Neural cell (in vitro differentiated cells): ENCODE data around the gene UNC119B. TPM values are rescaled to one million over a fixed set of nuclear protein-coding genes. Genes with fewer than 3 reads are reported as not detected.

ENCODE experiments used
- H2AFZ ChIP-seq: fragments of 200-600, 300-800 bp; sonication (generic), shearing (Covaris generic); 2 replicates; pipeline ENCODE4 v1.6.0; 2014; ENCODE audit warnings: low read depth, mild to moderate bottlenecking, antibody characterized with exemption, low read length, moderate library complexity
- H3F3A ChIP-seq: fragments of 200-600 bp; shearing (Covaris generic); 2 replicates; pipeline ENCODE4 v1.6.1; 2016; ENCODE audit warnings: mild to moderate bottlenecking, moderate library complexity, mixed read lengths, antibody characterized with exemption, low read length; ENCODE audit not compliant: insufficient read depth, poor library complexity, severe bottlenecking
- H3K27ac ChIP-seq: fragments of 200-600, 300-800 bp; sonication (generic), shearing (Covaris generic); 2 replicates; pipeline ENCODE4 v1.5.1; 2014; ENCODE audit warnings: mild to moderate bottlenecking, low read length, moderate library complexity
- H3K27me3 ChIP-seq: fragments of 300-800, 200-600 bp; sonication (generic), shearing (Covaris generic); 2 replicates; pipeline ENCODE4 v1.6.0; 2014; ENCODE audit warnings: mild to moderate bottlenecking, low read depth, low read length, moderate library complexity; ENCODE audit not compliant: insufficient read depth
- H3K36me3 ChIP-seq: fragments of 300-800, 200-600 bp; sonication (generic), shearing (Covaris generic); 2 replicates; pipeline ENCODE4 v1.5.1; 2014; ENCODE audit warnings: mild to moderate bottlenecking, antibody characterized with exemption, low read length, moderate library complexity; ENCODE audit not compliant: insufficient read depth
- H3K4me2 ChIP-seq: fragments of 300-800, 200-600 bp; sonication (generic), shearing (Covaris generic); 2 replicates; pipeline ENCODE4 v1.6.0; 2014; ENCODE audit warnings: mild to moderate bottlenecking, low read length
- H3K4me3 ChIP-seq: fragments of 300-800, 200-600 bp; sonication (generic), shearing (Covaris generic); 2 replicates; pipeline ENCODE4 v1.5.1; 2014; ENCODE audit warnings: mild to moderate bottlenecking, low read length, moderate library complexity
- H3K79me2 ChIP-seq: fragments of 200-600 bp; shearing (Covaris generic); replicated peaks from 2 replicates; pipeline ENCODE4 v1.6.0; 2014; ENCODE audit warnings: mild to moderate bottlenecking, low read length, moderate library complexity; ENCODE audit not compliant: insufficient read depth
- H3K9ac ChIP-seq: fragments of 300-800, 200-600 bp; sonication (generic), shearing (Covaris generic); 2 replicates; pipeline ENCODE4 v1.6.1; 2016; ENCODE audit warnings: mild to moderate bottlenecking, low read length, mixed read lengths
- H3K9me2 ChIP-seq: fragments of 200-600 bp; shearing (Covaris generic); 2 replicates; pipeline ENCODE4 v1.6.1; 2016; ENCODE audit warnings: mild to moderate bottlenecking, low read length, mixed read lengths; ENCODE audit not compliant: insufficient read depth
- H3K9me3 ChIP-seq: fragments of 200-600, 300-800 bp; sonication (generic), shearing (Covaris generic); 2 replicates; pipeline ENCODE4 v1.6.1; 2016; ENCODE audit warnings: mild to moderate bottlenecking, mixed run types, low read length, moderate library complexity, mixed read lengths
- H4K20me1 ChIP-seq: fragments of 200-600 bp; shearing (Covaris generic); 2 replicates; pipeline ENCODE4 v1.6.1; 2016; ENCODE audit warnings: mild to moderate bottlenecking, mixed run types; ENCODE audit not compliant: insufficient read depth
- CTCF ChIP-seq: fragments of 450-650 bp; IDR thresholded peaks from 2 replicates; pipeline ENCODE4 v1.5.1; 2014; ENCODE audit warnings: antibody characterized with exemption, mild to moderate bottlenecking, moderate library complexity; ENCODE audit not compliant: poor library complexity, severe bottlenecking
- EP300 ChIP-seq: fragments of 450-650 bp; conservative IDR thresholded peaks from 2 replicates; pipeline ENCODE4 v1.6.1; 2014; ENCODE audit warnings: antibody characterized with exemption, mild to moderate bottlenecking, moderate library complexity; ENCODE audit not compliant: poor library complexity, severe bottlenecking
- EZH2 ChIP-seq: fragments of 200-600, 300-800 bp; shearing (Covaris generic), sonication (generic); IDR thresholded peaks from 2 replicates; pipeline ENCODE4 v1.6.1; 2014; ENCODE audit warnings: antibody characterized with exemption, low read length, borderline replicate concordance, mild to moderate bottlenecking; ENCODE audit not compliant: insufficient read depth, poor library complexity, severe bottlenecking
- MXI1 ChIP-seq: fragments of 450-650 bp; conservative IDR thresholded peaks from 2 replicates; pipeline ENCODE4 v1.6.1; 2014; ENCODE audit warnings: antibody characterized with exemption, mild to moderate bottlenecking; ENCODE audit not compliant: poor library complexity, severe bottlenecking
- POLR2AphosphoS5 ChIP-seq: IDR thresholded peaks from 2 replicates; pipeline ENCODE4 v1.6.1; 2012
- RAD21 ChIP-seq: fragments of 450-650 bp; conservative IDR thresholded peaks from 2 replicates; pipeline ENCODE4 v1.6.1; 2014; ENCODE audit warnings: antibody characterized with exemption, mild to moderate bottlenecking, moderate library complexity
- REST ChIP-seq: IDR thresholded peaks from 2 replicates; pipeline ENCODE4 v1.6.1; 2012; ENCODE audit warnings: borderline replicate concordance
- SMC3 ChIP-seq: fragments of 450-650 bp; conservative IDR thresholded peaks from 2 replicates; pipeline ENCODE4 v1.6.1; 2014; ENCODE audit warnings: antibody characterized with exemption, mild to moderate bottlenecking, moderate library complexity; ENCODE audit not compliant: poor library complexity
- TAF1 ChIP-seq: IDR thresholded peaks from 2 replicates; pipeline ENCODE4 v1.6.1; 2012; ENCODE audit warnings: low read depth
- polyA plus RNA-seq: library from polyadenylated mRNA; depleted of rRNA; stranded (reverse); fragments of >200 nt; gene quantifications from 2 replicates; pipeline ENCODE4 v1.2.3, GENCODE V29; 2014

UNC119B gene
- polyA plus RNA-seq, 1 donor from 2014 or later = 17.3 TPM

- no peak overlapping the region for H3K27ac ChIP-seq
- no peak overlapping the region for H3K4me2 ChIP-seq
- no peaks in the 10 kb centered on the region for H3K9me2 ChIP-seq
- TF ChIP-seq EP300 (no peak), CTCF (no peak), SMC3 (no peak), RAD21 (no peak), TAF1 (no peak)
- peaks cover 5% of the 10 kb centered on the region for H3K36me3 ChIP-seq
- H3F3A ChIP-seq = no peaks in the 10 kb centered on the region
- H4K20me1 ChIP-seq = no peaks in the 10 kb centered on the region
- no peak overlapping the region for H3K9ac ChIP-seq
- H2AFZ ChIP-seq = no peak overlapping the region
- H3K79me2 ChIP-seq = peaks cover 39% of the 10 kb centered on the region
- H3K9me3 ChIP-seq = no peaks in the 10 kb centered on the region
- no peaks in the 10 kb centered on the region for H3K27me3 ChIP-seq
- no peak overlapping the region for H3K4me3 ChIP-seq
Measured at GRCh38 chr12:120690083-120690450, 20.2 kb upstream of the UNC119B start.

- Histone ChIP-seq H3K9ac (no peak overlapping the region), H3K9me3 (no peaks in the 10 kb centered on the region), H3K9me2 (no peaks in the 10 kb centered on the region), H3K4me2 (no peak overlapping the region), H3K79me2 (peaks cover 39% of the 10 kb centered on the region), H2AFZ (no peak overlapping the region), H3K27me3 (no peaks in the 10 kb centered on the region), H4K20me1 (no peaks in the 10 kb centered on the region), H3K4me3 (no peak overlapping the region), H3F3A (no peaks in the 10 kb centered on the region), H3K27ac (no peak overlapping the region), H3K36me3 (peaks cover 5% of the 10 kb centered on the region)
- TF ChIP-seq REST (no peak), POLR2AphosphoS5 (no peak), MXI1 (no peak), RAD21 (no peak), SMC3 (no peak), EZH2 (no peak), TAF1 (no peak), EP300 (no peak), CTCF (no peak)
Measured at GRCh38 chr12:120690978-120691377, 19.3 kb upstream of the UNC119B start.
